Forelimb muscle (tissue), 1 donor: Measurements from ENCODE around the gene DPF3. TPM values are rescaled to one million over a fixed set of nuclear protein-coding genes. Genes with fewer than 3 reads are reported as not detected.

ENCODE experiments used
- DNase-seq: peaks from one replicate; pipeline ENCODE4 v3.0.0-alpha.2; 2013; ENCODE audit warnings: low read depth
- polyA plus RNA-seq: library from polyadenylated mRNA; unstranded; fragments of 120-200 nt; gene quantifications from one replicate; pipeline ENCODE4 v1.2.1, GENCODE V29; 2013; ENCODE audit not compliant: insufficient read length

The DPF3 gene
- polyA plus RNA-seq, 1 donor: 4.6 TPM

- no peak for DNase-seq
Observed at GRCh38 chr14:72616811-72617210, 277.1 kb downstream of the DPF3 start.

DNA sequence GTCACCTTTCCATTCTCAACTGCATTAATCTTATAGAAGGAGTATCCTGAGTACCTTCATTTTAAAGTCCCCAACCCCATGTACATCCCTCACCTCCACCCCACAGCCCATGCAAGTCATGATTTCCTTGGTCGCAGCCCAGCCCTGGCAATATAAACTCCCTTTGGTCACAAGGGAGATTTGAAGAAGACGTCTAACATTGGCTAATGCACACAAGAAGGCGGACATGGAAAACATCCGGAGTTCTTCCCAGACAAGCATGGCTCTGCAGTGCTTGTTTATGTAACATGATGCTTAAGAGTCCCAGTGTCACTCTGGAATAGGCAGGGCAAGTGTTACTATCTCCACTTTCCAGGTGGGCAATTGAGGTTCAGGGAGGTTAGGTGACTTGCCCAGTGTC lies 277.6 kb downstream of the DPF3 start:
- peak; percentile 74 for DNase-seq

- DNase-seq: no peak
Observed at GRCh38 chr14:72615451-72616121, 278.3 kb downstream of the DPF3 start.

GRCh38 chr14:72614891-72615415 lies 278.9 kb downstream of the DPF3 start:
- DNase-seq: no peak

DNA sequence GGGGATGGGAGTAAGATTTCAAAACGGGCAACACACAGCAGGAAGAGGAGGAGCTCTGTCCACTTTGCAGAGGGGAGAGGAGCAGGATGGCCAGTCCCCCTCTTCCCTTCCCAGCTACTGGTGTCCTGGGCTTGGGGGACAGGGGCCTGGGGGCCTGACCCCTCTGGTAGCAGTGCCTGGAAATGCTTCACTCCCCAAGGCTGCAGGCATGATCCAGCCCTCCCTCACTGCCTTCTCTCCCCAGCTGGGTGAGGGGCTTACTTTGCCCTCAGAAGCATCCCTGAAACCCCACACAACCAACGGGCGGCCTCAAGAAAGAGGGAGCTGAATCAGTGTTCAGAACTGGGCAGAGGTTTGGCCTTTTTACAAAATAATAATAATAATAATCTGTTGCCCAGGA lies 279.5 kb downstream of the DPF3 start:
- DNase-seq: no peak

DNA sequence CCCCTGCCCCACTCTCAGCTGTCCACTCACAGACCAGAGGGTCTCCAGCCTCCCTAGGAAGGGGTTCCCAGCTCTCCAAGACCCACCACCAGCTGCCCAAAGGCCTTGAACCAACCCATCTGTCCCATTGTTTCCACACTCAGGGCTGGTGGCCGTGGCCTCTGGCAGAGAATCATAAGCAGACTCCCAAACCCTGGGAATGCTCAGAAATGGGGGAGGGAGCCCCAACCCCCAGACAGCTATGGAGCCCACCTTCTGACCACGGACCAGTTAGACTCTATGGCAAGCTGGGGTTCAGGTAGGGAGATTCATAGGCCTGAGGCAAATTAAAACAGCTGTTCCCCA lies 280.0 kb downstream of the DPF3 start:
- DNase-seq: no peak

DNA sequence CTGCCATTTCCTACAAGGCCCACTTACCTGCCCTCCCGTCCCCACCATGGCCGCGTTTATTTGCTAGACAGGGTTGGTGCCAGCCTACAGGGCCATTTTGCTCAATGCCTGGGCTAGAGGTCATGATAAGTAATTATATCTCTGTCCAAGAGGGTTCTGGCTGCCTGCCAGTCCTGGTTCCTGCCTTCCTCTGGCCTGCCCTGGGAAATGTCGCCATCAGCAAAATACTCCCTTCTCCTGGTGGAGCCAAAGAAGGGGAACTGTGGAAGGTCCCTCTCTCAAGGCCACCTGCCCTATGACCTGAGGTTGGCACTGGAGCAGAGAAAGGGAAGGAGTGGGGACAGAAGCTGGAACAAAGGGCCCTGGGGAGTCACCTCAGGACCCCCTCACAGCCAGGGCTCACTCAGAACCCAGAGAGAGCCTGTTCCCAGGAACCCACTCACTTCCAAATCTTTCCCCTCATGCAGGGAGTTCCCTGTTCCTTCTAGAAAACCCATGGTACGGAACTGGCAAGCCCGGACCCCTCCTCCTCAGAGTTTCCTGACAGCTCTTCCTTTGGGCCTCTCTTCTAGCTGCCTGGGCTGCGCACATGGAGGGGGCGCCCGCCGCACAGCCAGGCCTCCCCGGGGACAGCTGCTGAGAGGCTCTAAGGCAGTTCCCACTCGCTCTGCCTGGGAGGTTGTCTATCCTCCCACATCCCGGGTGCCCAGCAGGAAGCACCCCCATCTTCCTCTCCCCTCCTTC lies 280.5 kb downstream of the DPF3 start:
- DNase-seq: no peak

DNA sequence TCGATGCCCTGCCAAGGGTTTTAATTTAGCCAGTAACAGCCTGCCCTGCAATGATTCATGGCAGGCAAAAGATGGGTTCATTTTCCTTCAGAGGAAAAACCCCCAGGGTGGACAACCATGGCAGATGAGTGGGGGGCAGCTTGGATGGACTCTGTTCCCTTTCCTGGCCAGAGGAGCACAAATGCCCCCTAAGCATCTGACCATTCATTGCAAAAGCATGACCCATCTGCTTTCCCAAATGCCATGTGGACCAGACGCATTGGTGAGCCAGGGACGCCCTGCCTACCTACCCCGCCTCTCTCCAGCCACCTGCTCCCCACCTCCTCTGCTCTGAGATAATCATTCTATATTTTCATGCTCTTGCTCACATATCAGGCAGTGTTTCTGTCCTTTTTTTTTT lies 281.9 kb downstream of the DPF3 start:
- DNase-seq: no peak

DNA sequence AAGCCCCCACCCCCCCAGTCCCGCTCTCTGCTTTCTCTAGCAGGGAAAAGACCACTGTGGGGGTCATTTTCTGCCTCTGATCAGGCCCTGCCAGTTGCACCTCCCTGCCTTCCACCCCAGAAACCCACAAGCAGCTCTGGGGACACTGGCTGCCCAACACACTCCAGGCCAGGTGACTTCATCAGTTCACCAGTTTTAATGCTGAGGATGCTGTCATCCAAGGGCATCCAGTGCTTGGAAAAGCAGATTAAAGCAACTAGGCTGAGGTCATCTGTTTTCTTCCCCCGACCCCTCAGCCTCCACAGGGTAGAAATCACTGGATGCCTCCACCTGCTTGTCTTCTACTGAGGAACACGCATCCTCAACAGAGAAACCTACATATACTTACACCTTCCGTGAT lies 282.4 kb downstream of the DPF3 start:
- no peak for DNase-seq

GRCh38 chr14:72610831-72611200 lies 283.1 kb downstream of the DPF3 start:
- no peak for DNase-seq

DNA sequence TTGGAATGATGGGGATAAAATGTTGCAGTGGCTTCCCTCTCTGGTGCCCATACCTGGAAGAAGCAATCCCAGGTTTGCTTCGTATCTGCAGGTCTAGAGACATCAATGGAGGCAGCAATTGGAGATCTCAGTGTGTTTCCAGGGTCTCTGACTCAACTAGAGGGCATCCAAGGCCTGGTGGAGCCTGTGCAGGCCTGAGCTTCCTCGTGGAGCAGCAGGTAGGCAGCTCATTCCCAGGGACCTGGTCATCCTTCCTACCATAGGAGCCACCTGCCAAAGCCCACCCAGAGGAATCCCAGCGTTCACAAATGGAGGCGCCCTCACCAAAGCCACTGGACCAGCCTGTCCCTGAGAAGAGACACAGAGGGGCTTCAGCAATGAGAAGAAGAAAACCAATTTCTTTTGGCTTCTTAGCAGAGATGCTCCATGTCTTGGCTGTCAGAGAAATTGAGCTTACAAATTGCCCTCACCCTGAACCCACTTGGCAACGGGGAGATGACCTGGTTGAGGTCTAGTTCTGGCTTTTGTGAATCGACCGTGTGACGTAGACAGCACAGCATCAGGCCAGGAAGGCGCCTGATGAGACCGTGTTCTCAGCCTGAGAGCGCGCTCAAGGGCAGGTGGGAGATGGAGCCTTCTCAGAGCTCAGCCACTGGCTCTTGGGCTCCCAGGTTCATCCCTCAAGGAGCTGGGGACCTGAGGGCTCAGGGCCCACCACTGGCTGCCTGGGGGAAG lies 283.6 kb downstream of the DPF3 start:
- DNase-seq: no peak

DNA sequence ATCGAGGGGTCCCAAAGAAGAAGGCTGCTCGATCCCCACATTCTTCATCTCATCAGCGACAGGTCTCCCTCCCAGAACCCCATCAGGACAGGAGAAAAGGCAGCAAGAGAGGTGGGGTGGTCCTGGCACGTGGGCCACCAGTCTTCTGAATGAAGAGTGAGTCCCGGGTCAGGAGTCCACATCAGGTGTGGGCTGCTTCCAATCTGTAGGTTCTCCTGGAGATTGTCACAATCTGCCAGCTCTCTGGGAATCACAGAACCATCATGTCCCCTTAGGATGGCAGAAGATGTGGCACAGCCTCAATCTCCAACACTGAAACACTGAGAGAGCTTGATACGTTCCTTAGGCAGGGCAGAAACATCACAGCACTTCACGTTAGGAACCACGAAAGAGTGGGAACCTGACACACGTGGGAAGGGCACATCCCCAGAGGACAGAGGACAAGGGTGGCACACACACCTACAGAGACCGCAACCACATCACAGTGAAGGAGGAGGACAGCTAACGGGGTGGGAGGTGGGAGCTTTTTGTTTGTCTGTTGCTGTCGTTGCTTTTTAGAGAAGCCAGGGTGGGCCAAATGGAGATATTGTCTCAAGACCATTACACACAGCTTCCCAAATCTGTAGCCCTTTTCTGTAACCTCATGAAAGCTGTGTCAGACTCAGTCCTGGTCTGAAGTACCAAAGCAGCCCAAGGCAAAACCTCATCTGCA lies 284.5 kb downstream of the DPF3 start:
- no peak for DNase-seq

DNA sequence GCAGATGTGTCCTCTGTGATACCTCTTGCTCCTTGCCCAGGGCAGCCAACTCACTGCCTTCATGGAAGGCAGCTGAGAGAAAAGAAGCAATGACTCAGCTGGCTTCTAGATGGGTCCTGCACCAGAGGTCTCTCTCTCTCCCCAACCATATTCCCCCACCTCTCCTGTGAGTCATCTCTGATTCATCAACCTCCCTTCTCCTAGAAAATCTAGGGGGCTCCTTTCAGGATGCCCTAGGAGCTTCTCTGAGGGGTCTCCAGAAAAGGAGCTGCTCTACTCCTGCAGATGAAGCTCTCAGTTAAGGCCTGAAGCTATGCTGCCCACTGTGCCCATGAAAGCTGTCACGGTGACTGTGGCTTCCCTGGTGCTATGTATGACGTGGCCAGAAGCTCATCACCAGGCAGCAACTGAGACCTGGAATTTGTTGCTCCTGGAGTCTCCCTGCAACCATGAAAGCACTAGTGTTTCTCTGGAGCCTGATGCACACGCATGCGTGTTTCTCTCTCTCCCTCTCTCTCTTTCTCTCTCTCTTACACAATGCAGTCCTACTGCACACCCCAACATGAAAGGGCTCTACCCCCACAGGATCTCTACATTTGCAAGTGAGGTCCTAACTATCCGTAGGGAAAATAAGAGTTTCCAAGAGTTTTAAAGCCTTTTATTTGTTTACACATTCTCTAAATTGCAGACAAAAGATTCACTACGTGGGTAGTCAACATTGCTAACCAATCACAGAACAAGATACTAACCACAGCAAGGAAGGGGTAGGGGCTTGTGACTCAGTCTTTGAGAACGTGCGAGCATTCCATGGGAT lies 285.3 kb downstream of the DPF3 start:
- no peak for DNase-seq

DNA sequence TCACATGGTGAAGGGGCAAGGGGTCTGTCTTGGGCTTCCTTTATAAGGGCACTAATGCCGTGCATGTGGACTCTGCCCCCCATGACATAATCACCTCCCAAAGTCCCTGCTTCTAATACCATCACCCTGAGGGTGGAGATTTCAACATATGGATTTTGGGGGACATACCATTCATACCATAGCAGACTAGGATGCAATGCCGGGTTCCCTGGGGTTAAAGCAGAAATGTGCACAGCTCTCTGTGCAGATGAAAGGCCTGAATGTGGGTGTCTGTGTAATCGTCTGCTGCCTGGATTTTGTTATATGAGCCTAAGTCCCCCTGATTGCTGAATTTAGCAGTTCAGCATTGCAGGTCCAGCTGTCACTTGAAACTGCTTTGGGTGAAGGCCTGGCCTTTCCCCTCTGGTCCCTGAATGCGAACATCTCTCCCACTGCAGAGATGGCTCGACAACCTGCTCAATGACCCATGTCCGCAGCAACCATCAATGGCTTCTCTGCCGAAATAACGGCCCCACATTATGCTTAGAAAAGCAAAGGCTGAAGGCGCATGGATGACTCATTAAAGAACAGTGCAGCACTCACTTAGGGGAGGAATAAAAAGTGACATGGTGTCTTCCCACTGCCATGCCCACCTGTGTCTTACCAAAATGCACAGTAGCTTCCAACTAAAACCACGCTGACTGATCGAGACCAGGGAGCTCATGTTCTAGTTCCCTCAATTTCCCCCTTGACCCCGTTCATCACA lies 286.3 kb downstream of the DPF3 start:
- DNase-seq: no peak

DNA sequence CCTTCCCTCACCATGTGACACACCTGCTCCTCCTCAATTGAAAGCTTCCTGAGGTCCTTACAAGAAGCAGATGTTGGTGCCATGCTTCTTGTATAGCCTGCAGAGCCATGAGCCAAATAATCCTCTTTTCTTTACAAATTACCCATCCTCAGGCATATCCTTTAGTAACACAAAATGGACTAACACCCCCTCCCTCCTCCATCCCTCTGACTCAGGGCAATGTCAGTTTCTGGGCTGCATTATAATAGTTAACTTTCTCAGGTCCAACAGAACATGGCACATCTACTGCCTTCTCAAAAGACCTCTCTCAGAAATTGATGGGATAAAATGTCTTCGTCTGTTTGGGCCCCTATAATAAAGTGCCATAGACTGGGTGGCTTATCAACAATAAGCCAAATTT lies 287.0 kb downstream of the DPF3 start:
- DNase-seq: no peak

- no peak for DNase-seq
Observed at GRCh38 chr14:72605921-72606220, 288.0 kb downstream of the DPF3 start.

- DNase-seq: no peak
Observed at GRCh38 chr14:72605096-72605920, 288.6 kb downstream of the DPF3 start.

DNA sequence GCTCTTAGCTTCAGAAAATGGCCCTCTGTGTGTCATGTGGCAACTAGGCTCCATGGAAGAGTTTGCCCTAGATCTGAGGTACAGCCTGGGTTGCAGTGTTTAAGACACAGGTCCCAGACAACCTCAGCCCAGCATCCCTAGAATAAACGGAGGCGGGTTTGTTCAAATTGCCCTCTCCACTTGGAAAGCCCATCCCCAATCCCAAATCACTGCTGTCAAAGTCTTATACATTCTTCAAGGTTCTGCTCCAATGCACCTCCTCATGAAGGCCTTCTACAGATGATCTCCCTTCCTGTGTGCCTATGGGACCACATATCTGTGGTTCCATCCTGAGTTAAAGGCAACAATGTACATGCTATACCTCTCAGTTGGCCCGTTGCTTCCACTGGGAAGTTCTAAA lies 289.8 kb downstream of the DPF3 start:
- no peak for DNase-seq

GRCh38 chr14:72603639-72604038 lies 290.3 kb downstream of the DPF3 start:
- no peak for DNase-seq
